Endothelial cell of coronary artery (primary cell): ENCODE measurements around the gene NPC2. TPM values are rescaled to one million over a fixed set of nuclear protein-coding genes. Genes with fewer than 3 reads are reported as not detected.

Experiments used
- total RNA-seq: library from RNA; depleted of rRNA; stranded (reverse); fragments of >200 nt; gene quantifications from 2 replicates; pipeline ENCODE4 v1.2.3, GENCODE V29; 2014

Gene NPC2
- total RNA-seq = 161 and 208 TPM in 2 replicates

DNA sequence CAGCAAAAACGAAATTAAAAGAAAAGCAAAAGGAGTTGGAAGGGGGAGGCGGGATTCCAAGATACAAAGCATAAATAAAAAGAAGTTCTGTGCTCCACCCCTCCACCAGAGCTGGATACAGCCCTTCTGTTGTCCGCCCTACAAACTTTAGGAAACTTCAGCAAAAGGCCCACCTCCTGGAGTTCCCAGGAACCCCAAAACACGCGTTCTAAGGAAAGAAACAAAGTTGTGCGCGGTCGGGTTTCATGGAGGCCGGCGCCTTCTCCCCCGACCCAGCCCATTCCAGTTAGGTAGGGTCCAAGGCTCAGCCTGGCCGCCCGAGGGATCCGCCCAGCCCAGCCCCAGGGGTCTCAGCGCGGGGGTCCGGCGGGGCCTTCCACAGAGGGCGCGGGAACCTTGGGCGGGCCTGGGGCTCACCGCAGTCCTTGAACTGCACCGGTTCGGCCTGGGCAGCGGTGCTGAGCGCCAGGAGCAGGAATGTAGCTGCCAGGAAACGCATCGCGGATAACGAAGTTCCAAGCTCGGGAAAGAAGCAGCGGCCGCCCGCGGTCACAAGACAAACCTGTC is at the start of gene NPC2:
NPC2 (minus strand) TSS at position 530 of the 567 bp plus-strand sequence; CDS start at position 499, 31 bp downstream.

DNA sequence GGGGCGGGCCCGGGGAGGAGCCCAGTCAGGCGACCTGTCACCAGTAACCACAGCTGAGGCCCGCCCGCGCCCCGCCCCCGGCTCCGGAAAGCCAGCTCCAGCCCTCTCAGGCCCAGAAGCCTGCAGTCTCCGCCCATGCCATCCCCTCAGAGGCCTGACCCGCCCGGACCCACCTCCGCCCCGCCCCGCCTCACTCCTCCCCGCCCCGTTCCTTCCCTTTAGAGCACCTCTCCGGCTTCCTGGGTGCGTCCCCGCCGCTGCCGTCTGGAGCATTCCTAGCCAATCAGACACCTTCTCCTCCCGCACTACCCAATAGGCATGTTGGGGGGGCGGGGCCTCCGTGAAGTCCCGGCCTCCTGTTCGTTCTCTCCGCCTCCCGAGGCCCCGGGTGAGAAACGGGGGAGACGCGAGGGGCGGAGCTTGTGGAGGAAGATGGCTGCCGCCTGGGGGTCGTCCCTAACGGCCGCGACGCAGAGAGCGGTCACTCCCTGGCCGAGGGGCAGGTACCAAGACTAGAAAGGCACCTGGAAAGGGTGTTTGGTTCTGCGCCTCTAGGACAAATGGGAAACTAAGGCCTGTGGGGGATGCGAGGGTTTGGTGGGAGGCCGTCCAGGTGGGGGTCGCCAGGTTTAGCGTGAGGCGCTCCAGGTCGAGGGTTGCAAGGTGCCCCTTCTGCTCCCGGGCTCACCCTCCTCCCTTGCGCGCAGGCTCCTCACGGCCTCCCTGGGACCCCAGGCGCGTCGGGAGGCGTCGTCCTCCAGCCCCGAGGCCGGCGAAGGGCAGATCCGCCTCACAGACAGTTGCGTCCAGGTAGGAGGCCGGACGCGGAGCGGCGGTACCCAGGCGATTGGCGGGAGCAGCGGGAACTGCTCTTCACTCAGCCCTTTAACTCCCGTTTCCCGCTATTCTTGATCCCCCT is 497 bp upstream of the NPC2 start, which contains the start of gene ISCA2:
ISCA2 (plus strand) TSS at position 423 of the 919 bp plus-strand sequence; CDS start at position 433, 10 bp downstream.

Other genes starting within 250 kb of the NPC2 start
- 32.5 and 34.4 TPM in 2 replicates for gene ABCD4, start 190.4 kb downstream of the NPC2 start, total RNA-seq
- gene VRTN, start 144.8 kb downstream of the NPC2 start, total RNA-seq = not detected in 2 replicates
- not detected in 2 replicates for gene SYNDIG1L, start 67.1 kb downstream of the NPC2 start, total RNA-seq
- gene ISCA2, start 460 bp upstream of the NPC2 start, total RNA-seq = 6.5 and 9.5 TPM in 2 replicates
- 214 and 221 TPM in 2 replicates for gene LTBP2, start 118.9 kb upstream of the NPC2 start, total RNA-seq
- gene AREL1, start 219.8 kb upstream of the NPC2 start, total RNA-seq = 26.6 and 29.6 TPM in 2 replicates
- 26.3 and 27.1 TPM in 2 replicates for gene FCF1, start 219.8 kb upstream of the NPC2 start, total RNA-seq